Lower leg skin (tissue), 3 donors: ENCODE data around the gene ANAPC2.

ENCODE experiments used
- CTCF ChIP-seq, 3 donors: fragments of 450-650 bp; IDR thresholded peaks; one replicate each; pipeline ENCODE4 v1.5.1; 2016; ENCODE audit warnings: antibody characterized with exemption in 3 of 3, mild to moderate bottlenecking in 3 of 3, moderate library complexity in 2 of 3
- POLR2A ChIP-seq, 2 donors: fragments of 450-650 bp; IDR thresholded peaks; one replicate each; pipeline ENCODE4 v1.6.1; 2016 to 2017; ENCODE audit warnings: antibody characterized with exemption in 2 of 2, mild to moderate bottlenecking in 1 of 2, moderate library complexity in 1 of 2

GRCh38 chr9:137194909-137195308 is 6.5 kb upstream of the ANAPC2 start:
- TF ChIP-seq POLR2A (IDR thresholded peaks at IDR 0.05) (no peak), CTCF (IDR thresholded peaks at IDR 0.05) (no peak)
